NCI-H2029 (cell line): ENCODE data around the gene ULK4.

Experiments used
- DNase-seq: peaks from one replicate; lab custom pipeline; 2025; lab: John Stamatoyannopoulos, UW

The ULK4 gene

DNA sequence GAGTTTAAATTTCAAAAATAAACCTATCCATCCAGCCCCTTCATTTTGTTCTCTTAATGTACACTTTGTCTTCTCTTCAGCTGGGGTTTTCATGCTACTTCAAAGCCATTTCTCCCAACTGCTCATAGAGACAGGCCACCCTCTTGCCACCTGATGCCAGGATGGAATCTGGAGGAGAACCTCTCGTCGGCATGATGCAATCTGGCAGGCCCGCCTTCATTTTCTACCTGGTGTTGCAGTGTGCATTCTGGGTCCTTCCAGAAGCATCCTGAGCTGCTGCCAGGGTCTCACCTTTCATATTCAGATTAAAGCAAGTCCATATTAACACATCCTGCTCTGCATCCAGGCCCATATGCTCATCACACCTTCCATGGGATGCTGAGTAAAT lies 701.8 kb downstream of the ULK4 start:
- DNase-seq: no peak

DNA sequence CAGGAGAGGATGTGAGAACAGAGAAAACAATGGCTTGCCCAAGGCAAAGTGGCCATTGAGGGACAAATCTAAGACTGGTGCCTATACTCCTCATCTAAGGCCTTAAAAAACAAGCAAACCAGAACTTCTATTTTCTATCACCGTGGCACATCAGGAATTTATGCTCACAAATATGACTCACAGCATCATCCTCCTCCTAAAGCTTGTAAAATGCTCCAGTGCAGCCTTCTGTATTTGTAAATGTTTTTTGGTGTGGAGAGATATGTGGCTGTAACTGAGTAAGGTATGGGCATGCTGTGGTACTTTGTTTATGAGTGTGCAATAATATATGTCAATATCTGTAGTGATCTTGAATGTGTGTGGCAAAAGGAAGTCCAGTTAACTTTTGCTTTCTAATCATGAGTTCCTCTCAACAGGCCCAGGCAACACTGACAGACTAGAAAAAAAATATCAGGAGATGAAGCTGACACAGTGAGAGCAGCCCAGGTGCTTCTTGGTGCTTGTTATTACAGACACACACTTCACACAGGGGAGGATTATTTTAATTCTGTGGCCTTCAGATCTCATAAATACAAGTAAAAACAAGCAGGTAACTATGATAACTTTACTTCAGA lies 702.3 kb downstream of the ULK4 start:
- no peak for DNase-seq

DNA sequence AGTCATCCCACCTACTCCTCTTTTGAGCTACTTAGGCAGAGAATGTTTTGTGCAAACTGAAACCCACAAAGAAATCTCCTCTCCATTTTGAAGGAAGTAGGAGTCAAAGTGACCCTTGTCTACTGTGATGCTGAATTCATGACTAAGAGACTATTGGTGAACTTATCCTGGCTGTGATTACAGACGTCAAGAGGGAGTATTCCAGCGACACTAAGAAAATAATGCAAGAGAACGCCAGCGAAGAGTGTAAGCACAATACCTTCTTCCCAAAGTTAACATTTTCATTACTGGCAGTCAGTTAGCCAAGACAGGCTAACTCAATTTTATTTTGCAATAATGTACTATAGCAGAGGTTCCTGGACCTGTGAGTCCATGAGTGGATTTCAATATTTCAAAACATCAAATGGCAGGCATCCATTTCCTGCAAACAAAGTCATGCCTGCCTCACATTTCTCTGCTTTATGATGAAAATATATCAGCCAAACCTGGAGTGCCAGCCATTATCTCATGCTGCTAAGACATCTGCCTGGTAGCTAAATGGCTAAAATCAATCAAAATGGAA lies 703.6 kb downstream of the ULK4 start:
- no peak for DNase-seq

DNA sequence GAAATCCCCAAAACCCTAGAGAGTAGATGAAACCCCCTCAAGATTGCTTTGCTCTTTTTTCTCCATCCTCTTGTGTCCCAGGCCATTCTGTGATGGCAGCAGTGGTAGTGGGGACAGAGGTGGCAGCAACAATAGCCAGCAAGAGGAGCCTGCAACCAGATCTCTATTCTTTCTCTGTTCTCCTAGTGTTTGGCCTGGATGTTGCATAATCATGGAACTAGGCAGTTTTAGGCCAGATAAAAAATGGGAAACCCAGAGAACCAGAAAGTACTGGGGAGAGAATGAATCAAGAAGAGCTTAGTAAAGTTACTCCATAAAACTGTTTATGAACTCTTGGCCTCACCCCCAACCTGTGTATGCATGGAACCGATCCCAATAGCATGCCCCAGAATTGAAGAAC lies 710.3 kb downstream of the ULK4 start:
- no peak for DNase-seq

DNA sequence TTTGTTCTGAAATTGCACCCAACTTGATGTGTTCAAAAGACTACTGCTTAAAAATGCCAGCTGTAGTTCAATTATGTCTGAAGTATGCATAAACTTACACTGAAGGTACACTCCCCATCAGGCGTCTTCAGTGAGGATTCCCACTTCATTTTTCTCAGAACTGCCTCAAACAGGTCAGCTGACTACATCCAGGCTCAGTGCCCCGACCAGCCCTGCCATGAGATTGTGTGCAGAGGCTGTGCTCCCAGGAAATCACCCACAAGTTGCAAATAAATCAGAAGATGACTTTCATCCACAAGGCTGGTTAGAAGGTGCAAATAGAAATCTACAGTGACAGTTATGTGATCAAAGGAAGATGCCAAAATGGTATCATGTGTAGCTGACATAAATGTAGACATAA lies 711.1 kb downstream of the ULK4 start:
- no peak for DNase-seq

DNA sequence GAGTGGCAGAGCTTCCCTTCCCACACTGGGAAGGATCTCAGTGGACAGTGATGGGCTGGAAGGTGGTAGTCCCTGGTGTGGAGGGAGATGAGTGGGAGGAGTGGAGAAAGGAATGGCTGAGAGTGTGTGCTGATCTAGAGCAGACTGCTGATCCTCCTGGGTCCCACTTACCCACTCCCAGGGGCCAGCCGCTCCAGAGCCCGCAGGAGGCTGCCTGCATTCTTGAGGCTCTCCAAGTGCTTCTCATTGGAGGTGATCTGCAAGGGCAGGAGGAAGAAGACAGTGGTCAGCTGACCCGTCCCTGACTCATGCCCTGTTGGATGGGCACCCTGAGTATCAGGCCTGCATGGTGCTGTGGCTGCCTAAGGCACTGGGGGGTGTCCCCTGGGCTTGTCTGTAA lies 712.6 kb downstream of the ULK4 start:
- no peak for DNase-seq

DNA sequence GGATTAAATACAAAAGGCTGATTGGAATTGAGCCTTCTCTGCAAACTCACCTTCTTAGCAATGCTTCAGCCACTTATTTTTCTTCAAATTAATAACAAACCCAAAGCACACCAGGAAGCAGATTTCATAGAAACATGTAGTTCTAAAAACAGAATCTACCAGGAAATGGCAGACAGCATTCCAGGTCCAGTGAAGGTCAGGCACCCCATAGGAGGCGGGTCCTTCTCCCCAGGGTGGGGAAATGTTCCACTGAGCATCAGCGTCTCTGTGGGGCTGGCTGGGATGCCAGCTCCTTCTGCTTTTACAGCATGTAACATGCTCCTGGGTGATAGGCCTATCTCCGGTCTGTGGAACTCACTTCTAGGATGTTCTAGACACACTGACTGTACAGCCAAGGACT lies 713.4 kb downstream of the ULK4 start:
- no peak for DNase-seq

DNA sequence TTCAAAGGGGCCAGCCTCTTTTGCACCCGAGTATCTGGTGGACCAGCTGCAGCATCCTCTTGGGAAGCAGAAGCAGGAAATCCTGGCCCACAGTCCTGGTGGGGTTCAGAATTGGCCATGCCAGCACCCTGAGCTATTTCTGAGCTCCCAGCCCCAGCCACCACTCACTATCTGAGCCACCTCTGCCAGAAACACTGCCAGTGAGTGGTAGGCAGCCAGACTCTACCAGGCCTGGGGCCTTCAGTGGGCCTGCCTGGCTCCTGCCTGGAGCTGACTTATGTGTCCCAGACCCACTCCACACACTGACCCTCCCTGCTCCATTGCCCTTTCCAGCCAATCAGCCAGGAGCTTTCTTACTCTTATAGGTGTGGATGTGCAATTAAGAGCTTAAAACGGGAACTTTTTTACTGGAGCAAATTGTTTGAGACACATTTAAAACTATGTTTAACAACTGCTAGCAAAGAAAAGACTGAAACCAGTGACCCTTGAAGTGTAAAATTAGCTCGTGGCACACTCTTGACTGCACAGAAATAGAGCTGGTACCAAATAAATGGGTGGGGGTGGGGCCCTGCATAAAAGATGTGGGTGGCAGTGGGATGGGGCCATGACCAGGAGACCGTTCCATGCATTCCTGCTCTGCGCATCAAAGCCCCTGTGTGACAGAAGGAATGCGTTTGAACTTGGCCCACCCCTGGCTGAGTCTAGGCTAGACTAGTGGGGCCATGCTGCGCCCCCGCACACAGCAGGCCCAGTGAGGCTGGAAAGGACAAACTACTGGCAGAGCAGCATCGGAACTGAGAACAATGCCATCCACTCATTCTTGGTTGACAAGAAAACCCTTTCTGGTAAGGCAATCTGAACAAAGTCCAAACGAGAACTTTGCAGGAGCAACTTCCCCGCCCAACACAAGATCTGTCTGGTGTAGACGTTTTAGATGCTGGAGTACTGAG lies 714.6 kb downstream of the ULK4 start:
- DNase-seq: no peak

DNA sequence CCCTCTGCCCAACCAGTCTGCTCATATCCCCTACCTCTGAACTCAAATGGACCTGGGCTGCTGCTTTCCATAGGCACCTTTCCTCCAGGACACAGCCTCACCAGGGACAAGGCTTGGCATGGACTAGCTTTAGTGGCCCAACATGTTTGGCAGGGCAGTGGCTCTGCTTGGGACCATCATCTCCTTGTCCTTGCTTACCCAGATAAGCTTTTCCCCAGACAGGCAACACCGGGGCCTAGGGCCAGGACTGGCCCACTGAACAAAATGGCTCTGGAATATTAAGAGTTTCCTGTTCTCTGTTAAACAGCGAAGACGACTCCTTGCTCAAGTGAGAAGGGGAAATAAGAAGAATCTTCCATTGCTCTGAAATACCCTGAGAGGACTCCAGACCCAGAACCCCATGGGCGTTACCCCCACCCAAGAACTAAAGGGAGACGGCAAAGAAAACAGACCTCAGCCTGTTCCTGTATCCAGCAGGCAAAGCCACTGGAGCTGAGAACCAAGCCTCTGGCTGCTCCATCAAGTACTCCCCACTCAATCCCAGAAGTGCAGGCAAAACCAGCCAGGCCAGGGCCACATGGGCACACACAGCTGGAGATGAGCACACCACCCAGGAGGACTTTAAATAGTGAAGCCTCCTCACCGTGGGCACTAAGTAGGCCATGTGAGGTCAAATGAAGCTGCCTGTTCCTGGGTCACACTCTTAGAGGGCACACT lies 717.1 kb downstream of the ULK4 start:
- no peak for DNase-seq

DNA sequence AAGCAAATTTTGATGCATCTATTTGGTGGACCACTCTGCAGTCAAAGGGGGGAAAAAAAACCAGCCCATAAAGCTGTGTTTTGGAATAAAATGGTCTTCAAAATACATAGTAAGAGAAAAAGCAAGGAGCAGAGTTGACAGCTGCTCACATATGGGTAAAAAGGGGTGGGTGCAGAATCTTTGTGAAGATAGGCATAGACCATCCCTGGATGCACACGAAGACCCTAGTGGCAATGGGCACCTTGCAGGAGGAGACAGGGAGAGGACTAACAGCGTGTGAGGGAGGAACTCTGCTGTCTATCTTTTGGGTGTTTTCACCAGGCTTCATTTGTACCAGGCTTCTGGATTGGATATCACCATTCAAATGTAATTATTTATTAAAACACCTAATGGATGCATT lies 718.7 kb downstream of the ULK4 start:
- no peak for DNase-seq

DNA sequence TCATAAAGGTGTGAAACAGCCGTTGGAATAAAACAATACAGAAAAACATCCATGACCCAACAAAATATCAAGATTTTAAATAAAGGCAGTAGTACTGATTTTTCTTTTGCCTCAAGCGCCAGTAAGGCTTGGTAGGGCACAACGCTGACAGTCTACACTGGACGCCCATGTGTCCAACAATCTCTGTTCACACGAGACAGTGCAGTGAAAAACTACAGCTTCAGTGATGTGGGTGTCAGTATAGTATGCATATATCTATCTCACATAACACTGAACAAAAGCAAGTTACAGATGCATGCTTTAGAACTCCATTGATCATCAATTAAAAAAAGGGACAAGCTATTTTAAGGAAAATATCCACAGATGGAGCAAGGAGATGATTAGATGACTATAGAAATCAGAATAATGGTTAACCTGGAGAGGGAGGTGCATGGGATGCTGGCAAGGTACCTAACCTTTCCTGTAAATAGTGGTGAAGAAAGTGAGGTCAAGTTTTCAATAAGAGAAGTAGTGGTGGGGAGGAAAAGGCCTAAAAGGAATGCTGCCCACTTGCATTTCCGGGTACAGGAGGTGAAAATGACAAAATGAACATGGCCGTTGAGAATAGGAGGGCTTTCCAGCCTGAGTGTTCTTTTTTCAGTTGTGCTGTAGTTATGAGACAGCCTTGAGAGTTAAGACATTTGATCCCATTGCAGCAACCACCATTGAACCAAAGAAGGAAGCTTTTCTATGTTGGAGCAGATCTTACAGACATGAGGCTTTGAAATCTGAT lies 719.9 kb downstream of the ULK4 start:
- no peak for DNase-seq

DNA sequence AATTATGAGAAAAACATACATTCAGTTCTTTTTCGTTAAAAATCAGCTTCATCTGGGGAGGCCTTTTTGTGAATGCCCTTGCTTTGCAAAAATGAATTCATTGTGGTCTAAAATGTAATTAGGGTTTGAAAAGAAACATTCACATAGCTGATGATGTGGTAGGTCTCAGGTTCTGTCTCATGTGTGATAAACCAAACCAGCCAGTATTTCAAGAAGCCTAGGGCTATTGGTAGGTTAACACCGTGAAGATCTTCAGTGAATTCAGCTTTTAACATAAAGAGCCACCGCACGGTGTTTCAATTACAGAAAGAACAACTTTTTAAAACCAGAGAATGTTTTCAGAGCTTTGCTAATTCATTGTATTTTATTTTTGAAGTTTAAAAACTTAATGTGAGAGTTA lies 720.7 kb downstream of the ULK4 start:
- DNase-seq: no peak

DNA sequence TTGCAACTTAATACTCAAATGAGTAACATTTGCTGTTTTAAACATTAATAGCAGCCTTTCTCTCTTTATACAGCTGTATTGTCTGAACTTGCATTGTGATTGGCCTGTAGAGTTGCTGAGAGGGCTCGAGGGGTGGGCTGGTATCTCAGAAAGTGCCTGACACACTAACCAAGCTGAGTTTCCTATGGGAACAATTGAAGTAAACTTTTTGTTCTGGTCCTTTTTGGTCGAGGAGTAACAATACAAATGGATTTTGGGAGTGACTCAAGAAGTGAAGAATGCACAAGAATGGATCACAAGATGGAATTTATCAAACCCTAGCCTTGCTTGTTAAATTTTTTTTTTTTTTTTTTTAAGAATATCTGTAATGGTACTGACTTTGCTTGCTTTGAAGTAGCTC lies 722.3 kb downstream of the ULK4 start:
- no peak for DNase-seq

DNA sequence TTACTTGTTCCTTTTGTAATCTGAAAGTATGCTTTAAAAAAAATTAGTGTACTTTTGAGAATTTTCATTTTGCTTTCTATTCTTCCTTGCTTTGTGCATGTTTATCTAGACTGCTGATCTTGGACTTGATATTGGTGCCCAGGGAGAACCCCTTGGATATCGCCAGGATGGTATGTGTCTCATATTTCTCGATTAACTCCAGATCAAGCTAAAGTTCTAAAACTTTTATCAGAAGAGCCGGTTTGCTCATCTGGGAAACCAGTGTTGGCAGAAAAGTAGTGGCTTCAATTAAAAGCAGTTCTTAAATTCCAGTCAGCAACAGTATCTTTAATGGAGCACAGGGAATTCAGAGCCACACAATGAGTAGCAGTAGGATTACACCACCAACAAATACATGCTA lies 724.0 kb downstream of the ULK4 start:
- DNase-seq: no peak

DNA sequence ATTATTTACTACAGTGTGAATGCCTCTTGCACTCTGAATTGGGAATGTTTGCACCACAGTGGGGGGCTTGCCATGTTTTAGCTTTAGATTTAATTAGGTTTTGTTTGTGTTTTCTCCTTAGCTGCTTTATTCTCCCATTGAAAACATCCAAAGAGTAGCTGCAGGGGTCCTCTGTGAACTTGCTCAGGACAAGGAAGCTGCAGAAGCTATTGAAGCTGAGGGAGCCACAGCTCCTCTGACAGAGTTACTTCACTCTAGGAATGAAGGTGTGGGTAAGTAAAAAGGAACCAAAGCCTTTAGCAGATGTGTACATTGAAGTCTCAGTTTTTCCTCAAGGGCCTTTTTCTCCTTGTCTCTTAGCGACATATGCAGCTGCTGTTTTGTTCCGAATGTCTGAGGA lies 725.7 kb downstream of the ULK4 start:
- no peak for DNase-seq

DNA sequence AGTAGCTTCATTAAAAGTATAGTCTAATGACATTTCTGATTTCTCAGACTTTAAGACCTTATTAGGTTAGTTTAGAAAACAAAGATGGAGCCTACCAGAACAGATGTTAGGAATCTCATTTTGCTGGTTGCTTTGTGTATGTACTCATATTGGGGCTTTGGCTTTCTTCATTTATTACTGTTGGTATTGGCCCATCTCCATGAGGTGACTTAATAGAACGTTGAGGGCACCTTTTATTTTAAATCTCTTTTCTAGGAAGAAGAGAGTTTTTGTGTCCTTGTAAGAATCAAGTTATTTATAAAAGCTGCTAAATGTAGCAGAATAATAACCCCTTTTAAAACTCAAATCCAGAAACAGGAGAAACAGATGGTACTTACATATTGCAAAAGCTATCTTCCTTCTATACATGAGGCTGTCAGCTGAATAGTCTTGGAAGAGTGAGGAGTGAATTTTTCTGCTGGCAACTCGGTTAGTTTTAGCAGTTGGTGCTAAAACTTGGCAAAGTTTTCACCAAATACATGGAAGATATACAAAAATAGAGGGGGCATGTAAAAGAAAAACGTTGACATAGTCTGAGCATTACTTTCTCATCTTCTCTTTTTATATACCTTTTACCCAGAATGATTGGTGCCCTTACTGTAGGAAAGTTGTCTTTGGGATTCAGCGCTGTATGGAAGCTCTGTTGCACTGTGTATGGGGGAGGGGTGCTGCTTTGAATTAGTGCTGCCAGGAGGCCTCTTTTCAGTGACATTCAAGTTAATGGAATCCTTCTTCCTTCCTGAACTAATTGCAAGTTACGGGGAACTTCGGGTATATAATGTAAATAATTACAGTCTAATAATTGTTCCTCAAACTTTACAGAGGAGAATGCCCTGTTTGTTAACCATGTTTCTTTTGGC lies 726.8 kb downstream of the ULK4 start:
- no peak for DNase-seq

DNA sequence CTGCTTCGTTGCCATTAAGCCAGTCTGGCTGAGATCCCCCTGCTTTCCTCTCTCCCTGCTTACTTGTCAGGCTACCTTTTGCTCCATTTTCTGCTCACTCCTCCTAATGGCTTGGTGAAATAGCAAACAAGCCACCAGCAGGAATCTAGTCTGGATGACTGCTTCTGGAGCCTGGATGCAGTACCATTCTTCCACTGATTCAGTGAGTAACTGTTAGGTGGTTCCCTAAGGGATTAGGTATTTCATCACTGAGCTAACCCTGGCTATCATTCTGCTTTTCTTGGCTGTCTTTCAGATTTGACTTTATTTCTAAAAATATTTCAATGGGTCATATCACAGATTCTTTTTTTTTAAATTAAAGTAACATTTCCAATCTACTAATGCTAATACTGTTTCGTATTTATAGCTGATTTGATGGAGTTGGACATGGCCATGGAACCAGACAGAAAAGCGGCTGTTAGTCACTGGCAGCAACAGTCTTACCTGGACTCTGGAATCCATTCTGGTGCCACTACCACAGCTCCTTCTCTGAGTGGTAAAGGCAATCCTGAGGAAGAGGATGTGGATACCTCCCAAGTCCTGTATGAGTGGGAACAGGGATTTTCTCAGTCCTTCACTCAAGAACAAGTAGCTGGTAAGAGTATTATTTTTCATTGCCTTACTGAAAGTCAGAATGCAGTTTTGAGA lies 737.6 kb downstream of the ULK4 start:
- no peak for DNase-seq

DNA sequence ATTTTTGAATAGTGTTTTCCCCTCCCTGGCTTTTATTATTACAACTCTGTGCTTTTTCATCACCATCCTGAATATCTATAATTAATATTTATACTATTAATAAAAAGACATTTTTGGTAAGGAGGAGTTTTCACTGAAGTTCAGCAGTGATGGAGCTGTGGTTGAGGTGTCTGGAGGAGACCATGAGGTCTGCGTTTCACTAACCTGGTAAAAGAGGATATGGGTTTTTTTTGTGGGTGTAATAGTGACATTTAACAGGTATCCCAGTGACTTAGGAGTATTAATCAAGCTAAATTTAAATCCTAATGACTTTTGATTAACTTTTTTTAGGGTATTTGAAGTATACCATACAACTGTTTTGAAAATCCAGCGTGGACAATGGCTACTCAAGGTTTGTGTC lies 738.2 kb downstream of the ULK4 start:
- DNase-seq: no peak

DNA sequence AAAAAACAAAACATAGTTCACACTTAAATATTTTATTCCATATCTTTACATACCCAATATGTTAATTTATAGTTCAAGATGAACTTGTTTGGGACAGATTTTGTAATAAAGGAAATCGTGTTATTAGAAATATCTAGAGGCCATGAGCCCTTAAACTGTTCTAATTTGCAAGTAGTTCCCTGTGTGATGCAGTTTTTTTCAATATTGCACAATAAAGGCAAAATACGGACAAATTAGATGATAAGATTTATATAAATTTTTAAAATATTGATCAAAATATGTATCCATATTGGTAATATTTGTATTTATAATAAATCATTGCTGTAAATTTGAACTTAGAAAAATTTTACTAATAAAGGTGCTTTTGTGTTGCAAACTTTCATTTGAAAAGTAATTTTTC lies 738.8 kb downstream of the ULK4 start:
- no peak for DNase-seq

DNA sequence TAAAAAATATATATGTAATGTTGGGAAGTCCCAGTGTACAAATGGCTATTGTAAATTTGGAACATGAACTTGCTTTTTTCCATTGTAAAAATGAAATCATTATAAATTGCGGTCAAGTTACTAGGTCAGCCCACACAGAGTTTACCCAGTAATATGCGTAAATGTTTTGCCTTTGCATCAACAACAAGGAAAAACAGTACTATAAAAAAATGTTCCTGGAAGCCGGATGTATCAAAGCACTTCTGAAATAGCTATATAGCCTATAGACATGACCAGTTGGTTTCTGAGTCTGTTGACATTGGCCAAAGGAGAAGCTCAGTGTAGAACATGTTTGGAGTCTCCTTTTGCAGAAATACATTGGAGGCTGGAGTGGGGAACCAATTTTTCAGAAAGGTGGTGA lies 739.4 kb downstream of the ULK4 start:
- DNase-seq: no peak
